GM18873 (cell line): ENCODE measurements around the gene SAE1.
A peak's percentile ranks its signal among the peaks of the same experiment; 100 is the strongest.

Source experiments
- ATAC-seq: cut with Tn5 transposase; IDR thresholded peaks from one replicate; pipeline ENCODE4 v1.9.1; 2021; ENCODE audit warnings: mild to moderate bottlenecking, moderate library complexity, moderate number of reproducible peaks; ENCODE audit not compliant: unreplicated experiment, low FRiP score

Gene SAE1

DNA sequence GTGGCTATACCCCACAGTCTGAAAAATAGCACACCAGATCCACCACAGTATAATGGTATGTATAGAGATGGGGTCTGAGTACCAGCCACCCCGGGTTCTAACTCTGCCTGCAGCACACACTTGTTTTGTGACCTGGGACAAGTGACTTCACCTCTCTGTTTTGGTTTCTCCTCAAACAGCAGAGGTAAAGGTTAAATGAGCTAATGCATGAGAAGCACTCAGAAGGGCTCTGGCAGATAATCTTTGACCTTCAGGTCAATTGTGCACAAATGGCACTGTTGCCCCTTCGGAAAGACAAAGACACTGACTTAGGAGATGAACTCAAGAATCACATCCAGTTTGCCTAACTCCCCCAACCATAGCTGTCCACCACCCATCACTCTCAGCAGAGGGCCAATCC lies 24.8 kb upstream of the SAE1 start:
- no peak for ATAC-seq

DNA sequence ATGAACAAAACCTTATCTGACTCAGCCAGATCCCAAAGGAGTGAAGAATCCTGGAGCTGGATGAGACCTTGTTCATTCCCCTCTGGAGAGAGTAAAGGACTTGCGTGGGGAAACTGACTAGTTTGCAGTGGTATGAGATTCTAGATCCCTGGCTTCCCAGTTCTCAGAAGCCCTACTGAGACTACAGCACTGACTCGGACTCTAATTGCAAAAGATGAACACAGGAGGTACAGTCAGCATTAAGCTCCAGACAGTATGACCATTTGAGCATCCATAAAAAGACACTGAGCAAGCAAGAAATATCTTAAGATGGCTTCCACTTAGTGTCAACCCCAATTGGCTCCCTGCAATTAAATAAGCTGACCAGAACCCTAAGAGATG lies 23.8 kb upstream of the SAE1 start:
- no peak for ATAC-seq

- no peak for ATAC-seq
These were observed 23.3 kb upstream of the SAE1 start for GRCh38 chr19:47107202-47107952.

DNA sequence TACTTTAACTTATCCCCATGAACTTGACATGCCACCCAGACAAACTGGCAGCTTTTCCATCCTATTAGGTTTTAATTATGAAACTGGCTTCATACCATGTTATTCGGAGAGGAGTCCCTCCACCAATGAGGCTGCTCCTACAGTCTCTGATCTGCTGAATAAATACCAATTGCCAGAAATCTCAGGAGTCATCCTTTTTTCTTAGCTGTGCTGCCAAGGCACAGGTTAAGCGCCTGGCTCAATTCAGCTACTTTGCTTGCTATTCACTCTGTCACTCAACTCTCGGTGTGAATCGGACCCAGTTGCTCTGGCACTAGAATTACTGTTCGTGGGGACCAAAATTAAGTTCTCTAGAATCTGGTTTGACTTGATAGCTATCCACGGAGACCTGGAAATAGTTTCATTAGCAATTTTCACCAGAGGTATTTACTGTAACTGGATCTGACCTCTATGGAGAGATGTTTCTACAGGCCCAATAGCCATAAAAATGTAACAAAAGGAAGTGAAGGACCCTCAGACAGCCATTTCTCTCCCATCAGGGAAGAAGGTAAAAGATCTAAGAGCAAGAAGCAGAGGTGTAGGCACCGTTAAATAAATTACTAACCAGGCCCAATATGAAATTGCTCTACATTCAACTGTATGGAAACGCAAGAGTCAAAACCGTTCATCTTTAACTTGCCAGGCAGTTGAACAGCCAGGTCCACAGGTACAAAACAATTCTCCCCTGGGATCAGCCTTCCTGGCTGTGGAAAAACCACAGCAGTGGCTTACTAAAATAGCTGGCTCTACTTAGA lies 22.5 kb upstream of the SAE1 start:
- ATAC-seq: no peak

- no peak for ATAC-seq
These were observed 21.5 kb upstream of the SAE1 start for GRCh38 chr19:47109177-47109540.

- ATAC-seq: no peak
These were observed 20.9 kb upstream of the SAE1 start for GRCh38 chr19:47109541-47110375.

DNA sequence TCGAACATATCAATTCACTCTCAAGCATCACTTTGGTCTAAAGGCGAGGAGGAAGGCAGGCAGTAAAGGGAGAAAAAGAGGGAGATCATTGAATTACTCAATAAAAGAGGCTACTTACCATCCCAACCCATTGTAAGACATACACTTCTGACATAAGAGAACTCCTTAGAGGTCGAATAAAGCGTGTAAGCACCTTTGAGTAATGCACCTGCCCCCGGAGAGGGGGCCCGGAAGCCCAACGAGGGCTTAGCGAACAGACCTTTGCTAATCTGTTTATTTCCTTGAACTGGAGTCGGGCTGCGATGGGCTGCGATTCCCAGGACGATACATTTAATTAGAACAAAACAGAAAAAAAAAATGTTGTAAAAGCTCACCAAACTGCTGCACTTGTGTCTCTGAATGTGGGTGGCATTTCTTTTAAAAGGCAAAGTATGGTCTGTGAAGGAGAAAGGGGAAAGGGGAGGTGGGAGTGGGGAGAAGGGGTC lies 20.1 kb upstream of the SAE1 start:
- no peak for ATAC-seq

DNA sequence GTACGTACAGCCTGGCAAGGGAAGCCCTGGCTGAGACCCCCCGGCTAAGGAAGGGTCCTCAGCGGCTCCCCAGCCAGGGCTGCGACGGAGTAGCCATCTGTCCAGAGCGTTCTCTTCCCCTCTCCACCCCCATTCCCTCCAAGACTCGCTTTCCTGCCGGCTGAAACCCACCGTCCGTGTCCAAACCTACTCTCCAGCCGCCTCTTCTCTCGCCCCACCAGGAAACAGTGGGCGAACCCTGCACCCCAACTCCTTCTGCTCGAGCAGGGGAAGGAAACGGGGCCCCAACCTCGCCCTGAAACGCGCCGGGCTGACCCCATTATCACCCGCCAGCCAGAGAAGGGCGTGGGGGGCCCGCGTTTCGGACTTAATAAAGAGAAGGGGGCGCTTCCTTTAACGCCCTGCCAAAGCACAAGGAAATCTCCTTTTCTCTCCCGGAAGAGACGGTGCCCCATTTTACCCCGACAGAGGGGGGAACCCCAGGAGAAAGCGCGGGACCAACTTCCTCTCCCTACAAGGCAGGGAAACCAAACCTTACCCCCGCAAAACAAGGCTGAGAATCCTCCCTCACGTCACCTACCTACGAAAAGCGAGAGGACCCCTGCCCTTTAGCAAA lies 19.5 kb upstream of the SAE1 start:
- no peak for ATAC-seq

GRCh38 chr19:47111682-47112165 lies 18.9 kb upstream of the SAE1 start:
- ATAC-seq: no peak

DNA sequence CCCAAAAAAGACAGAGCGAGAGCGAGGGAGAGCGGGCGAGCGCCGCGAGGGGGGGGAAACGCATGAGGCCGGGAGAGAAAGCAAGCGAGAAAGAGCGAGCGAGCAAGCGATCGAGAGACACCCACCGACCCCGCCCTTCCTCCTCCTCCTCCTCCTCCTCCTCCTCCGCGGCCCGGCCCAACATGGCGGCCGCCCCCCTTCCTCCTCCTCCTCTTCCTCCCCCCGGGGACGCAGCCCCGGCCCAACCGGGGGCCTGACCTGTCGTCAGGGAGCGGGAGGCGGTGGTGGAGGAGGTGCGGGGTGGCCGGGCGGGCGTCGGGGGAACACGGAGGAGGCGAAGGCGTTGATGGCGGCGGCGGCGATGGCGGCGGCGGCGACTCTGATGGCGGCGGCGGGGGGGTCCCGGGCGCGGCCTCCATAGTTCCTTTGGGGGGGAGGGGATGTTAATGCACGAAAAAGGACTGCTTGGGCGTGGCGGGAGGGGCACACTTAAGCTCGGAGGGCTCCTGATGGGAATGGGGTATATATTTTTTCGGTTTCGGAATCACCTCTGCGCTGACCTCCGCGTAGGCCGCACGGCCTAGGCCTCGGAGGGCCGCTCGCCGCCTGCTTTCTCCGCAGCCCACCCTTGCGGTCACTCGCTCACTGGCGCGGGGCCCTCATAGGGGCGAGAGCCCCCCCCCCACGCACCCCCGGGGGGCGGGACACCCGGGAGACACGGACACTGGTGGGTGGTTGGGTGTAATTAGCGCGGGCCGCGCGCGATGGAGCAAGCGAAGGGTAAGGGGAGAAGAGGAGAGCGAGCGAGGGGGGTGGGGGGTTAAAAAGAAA lies 18.3 kb upstream of the SAE1 start:
- peak; percentile 11 for ATAC-seq

- ATAC-seq: peak; percentile 74
These were observed 17.4 kb upstream of the SAE1 start, which contains the start of gene ZC3H4 for GRCh38 chr19:47112997-47113849. ZC3H4 (minus strand) TSS chr19:47113776; CDS start chr19:47112584, 1,192 bp downstream.

DNA sequence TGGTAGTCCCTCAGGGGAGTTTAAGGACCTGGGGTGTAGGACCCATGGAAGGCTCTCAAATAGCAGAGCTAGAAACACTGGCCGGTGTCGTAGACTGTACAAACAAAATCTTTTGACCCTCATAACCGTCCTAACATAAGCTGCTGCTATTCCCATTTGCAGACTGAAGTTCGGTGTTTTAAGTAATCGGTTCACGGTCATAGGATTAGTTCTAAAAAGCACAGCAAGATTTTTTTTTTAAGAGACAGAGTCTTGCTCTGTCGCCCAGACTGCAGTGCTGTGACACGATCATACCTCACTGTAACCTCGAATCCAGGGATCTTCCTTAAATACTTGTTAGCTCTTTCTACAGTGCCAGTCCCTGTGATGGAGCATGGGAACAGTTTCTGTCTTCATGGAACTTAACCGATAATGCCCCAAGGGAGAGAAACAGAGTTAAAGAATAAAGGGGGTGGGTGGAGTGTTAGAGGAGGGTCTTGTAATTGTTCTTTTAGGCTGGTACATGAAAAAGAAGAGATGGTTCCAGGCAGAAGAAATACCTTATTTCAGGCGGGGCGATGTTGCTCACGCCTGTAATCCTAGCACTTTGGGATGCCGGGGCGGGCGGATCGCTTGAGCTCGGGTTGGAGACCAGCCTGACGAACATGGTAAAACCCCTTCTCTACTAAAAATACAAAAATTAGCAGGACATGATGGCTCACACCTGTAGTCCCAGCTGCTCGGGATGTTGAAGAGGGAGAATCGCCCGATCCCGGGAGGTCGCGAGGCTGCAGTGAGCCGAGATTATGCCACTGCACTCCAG lies 16.6 kb upstream of the SAE1 start:
- ATAC-seq: no peak

DNA sequence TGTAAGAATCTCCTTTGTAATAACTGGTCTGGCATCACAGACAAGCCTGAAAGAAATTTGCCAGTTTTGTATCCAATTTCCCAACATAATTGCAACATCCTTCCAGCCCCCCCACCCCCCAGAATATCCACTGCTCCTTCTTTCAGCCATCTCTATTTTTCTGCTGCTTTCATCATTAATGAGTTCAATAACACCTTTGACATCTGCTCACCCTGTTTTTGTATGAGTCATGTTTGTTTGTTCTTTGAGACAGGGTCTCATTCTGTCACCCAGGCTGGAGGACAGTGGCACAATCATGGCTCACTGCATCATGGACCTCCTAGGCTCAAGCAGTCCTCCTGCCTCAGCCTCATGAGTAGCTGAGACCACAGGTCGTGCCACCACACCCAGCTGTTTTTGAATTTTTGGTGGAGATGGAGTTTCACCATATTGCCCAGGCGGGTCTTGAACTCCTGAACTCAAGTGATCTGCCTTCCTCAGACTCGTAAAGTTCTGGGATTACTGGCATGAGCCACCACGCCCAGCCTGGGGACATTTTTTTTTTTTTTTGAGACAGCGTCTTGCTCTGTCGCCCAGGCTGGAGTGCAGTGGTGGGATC lies 10.1 kb upstream of the SAE1 start:
- ATAC-seq: no peak

DNA sequence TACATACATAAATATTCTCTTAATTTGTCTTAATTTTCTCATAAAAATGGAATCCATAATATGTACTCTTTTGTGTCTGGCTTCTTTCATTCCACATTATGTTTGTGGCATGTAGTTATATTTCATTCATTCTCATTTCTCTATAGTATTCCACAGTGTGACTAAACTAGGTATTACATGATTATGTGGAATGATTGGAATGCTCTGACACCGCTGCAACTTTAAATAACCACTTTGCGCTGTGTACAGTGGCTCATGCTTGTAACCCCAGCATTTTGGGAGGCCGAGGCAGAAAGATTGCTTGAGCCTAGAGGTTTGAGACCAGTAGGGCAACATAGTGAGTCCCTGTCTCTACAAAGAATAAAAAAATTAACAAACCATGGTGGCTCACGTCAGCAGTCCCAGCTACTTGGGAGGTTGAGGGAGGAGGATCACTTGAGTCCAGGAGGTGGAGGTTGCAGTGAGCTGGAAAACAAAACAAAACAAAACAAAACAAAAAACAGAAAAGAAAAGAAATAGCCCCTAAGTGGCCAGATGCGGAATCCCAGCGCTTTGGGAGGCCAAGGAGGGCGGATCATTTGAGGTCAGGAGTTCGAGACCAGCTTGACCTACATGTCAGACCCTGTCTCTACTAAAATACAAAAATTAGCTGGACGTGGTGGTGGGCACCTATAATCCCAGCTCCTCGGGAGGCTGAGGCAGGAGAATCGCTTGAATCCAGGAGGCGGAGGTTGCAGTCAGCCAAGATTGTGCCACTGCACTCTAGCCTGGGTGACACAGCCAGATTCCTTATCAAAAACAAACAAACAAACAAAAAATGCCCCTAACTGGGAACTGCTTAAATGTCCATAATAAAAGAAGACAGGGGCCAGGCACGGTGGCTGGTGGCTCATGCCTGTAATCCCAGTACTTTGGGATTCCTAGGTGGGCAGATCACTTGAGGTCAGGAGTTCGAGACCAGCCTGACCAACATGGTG lies 8.0 kb upstream of the SAE1 start:
- ATAC-seq: no peak

GRCh38 chr19:47123406-47123805 lies 7.2 kb upstream of the SAE1 start:
- ATAC-seq: no peak
